Measurements from ENCODE around the gene ZNF524.

The ZNF524 gene

DNA sequence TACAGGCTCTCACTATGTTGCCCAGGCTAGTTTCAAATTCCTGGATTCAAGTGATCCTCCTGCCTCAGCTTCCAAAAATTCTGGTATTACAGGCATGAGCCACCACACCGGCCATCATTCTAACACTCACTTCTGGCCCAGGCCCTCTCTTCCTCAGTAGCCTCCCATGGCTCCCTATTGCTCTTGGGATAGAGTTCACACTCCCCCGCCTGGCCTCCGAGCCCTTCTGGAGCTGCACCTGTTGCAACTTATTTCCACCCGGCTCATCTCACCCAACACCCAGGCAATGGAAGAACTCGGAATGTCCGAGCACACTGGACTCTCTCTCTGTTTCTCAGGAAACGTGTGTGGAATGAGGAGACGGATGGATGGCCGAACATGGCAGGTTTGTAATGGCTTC is 45.8 kb upstream of the ZNF524 start:
- no peak overlapping the region for H4K5ac ChIP-seq (ENCODE audit: low read length)
- DNase-seq, result no peak
- H3K79me1 ChIP-seq (ENCODE audit: low read length), result no peaks in the 10 kb centered on the region
- no peaks in the 10 kb centered on the region for H3K27me3 ChIP-seq (ENCODE audit: insufficient read depth, low read length, poor library complexity)
- no peaks in the 10 kb centered on the region for H3K36me3 ChIP-seq (ENCODE audit: control insufficient read depth, insufficient read depth, low read length)
- H2BK5ac ChIP-seq (ENCODE audit: low read length), result no peak overlapping the region
- H3K56ac ChIP-seq (ENCODE audit: low read length), result no peak overlapping the region
- no peak overlapping the region for H3K23ac ChIP-seq (ENCODE audit: low read length)
- H4K8ac ChIP-seq (ENCODE audit: low read depth, low read length), result no peak overlapping the region
- H2AK5ac ChIP-seq (ENCODE audit: low read length), result no peak overlapping the region
- H3K4me3 ChIP-seq (ENCODE audit: low read length), result no peak overlapping the region
- no peak overlapping the region for H3K9ac ChIP-seq (ENCODE audit: low read length)
- H2BK15ac ChIP-seq (replicated peaks; ENCODE audit: low read depth), result no peak overlapping the region
- no peak overlapping the region for H3K4me2 ChIP-seq (ENCODE audit: low read length)
- no peak overlapping the region for H2BK120ac ChIP-seq (ENCODE audit: low read depth, low read length)
- H3K18ac ChIP-seq (ENCODE audit: low read length), result no peak overlapping the region
- no peak overlapping the region for H3K4ac ChIP-seq (ENCODE audit: low read depth, low read length)
- no CpG with 5 or more reads among the region's 9 CpGs for WGBS (ENCODE audit: extremely low coverage, insufficient coverage, low lambda C conversion rate)
- no peak overlapping the region for H3K27ac ChIP-seq (ENCODE audit: low read depth, low read length)
- H3K79me2 ChIP-seq (ENCODE audit: control insufficient read depth, insufficient read depth, low read length), result no peaks in the 10 kb centered on the region
- no peaks in the 10 kb centered on the region for H3K4me1 ChIP-seq (ENCODE audit: control insufficient read depth, low read depth, low read length)

DNA sequence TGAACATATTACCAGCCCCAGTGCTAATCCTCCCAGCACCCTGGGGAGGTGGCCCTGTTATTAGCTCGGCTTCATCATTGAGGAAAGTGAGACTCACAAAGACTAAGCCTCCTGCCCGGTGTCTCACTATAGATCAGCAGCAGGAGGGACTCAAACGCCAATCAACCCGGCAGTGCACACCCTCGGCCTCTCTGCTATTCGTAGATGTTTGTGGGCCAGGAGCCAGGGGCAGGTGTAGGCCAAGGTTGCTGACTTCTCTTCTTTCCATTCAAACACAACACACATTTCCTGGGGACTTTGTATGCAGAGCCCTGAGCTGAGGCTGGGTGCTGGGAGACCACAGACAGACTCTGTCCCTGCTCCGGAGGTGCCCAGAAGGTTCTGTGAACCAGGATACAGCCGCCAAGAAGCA is 45.3 kb upstream of the ZNF524 start:
- Histone ChIP-seq H3K27me3 (ENCODE audit: insufficient read depth, low read length, poor library complexity) (no peaks in the 10 kb centered on the region), H3K18ac (ENCODE audit: low read length) (no peak overlapping the region), H3K27ac (ENCODE audit: low read depth, low read length) (no peak overlapping the region), H3K4me2 (ENCODE audit: low read length) (no peak overlapping the region), H3K4ac (ENCODE audit: low read depth, low read length) (no peak overlapping the region), H3K56ac (ENCODE audit: low read length) (no peak overlapping the region), H3K79me1 (ENCODE audit: low read length) (no peaks in the 10 kb centered on the region), H3K36me3 (ENCODE audit: control insufficient read depth, insufficient read depth, low read length) (no peaks in the 10 kb centered on the region), H2BK120ac (ENCODE audit: low read depth, low read length) (no peak overlapping the region), H3K4me3 (ENCODE audit: low read length) (no peak overlapping the region), H4K8ac (ENCODE audit: low read depth, low read length) (no peak overlapping the region), H2BK5ac (ENCODE audit: low read length) (no peak overlapping the region), H2BK15ac (replicated peaks; ENCODE audit: low read depth) (no peak overlapping the region), H4K5ac (ENCODE audit: low read length) (no peak overlapping the region), H3K79me2 (ENCODE audit: control insufficient read depth, insufficient read depth, low read length) (no peaks in the 10 kb centered on the region), H3K9ac (ENCODE audit: low read length) (no peak overlapping the region), H2AK5ac (ENCODE audit: low read length) (no peak overlapping the region), H3K4me1 (ENCODE audit: control insufficient read depth, low read depth, low read length) (no peaks in the 10 kb centered on the region), H3K23ac (ENCODE audit: low read length) (no peak overlapping the region)
- no CpG with 5 or more reads among the region's 8 CpGs for WGBS (ENCODE audit: extremely low coverage, insufficient coverage, low lambda C conversion rate)
- no peak for DNase-seq

DNA sequence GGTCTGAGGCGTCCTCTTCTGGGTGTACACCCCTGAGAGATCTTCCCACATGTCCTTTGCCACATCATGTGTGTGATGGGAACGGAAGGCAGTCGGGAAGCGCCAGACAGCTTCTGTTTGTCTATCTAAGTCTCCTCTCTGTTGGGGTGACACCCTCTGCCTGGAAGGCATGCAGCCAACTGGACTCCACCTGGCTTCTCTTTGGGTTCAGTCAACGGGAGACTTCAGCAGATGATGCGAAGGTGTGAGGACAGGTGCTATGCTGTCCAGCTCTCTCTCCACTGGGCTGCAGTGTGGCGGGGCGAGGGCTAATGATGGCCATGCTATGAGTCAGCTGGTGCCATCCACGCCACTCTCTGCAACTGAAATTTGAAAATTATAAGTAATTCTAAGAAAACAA is 40.4 kb upstream of the ZNF524 start:
- no peak overlapping the region for H3K27ac ChIP-seq (ENCODE audit: low read depth, low read length)
- no CpG with 5 or more reads among the region's 9 CpGs for whole genome bisulfite sequencing (ENCODE audit: extremely low coverage, insufficient coverage, low lambda C conversion rate)
- H2AK5ac ChIP-seq (ENCODE audit: low read length), result no peak overlapping the region
- H3K79me1 ChIP-seq (ENCODE audit: low read length), result no peaks in the 10 kb centered on the region
- no peak overlapping the region for H2BK120ac ChIP-seq (ENCODE audit: low read depth, low read length)
- H3K36me3 ChIP-seq (ENCODE audit: control insufficient read depth, insufficient read depth, low read length), result no peaks in the 10 kb centered on the region
- no peak overlapping the region for H2BK5ac ChIP-seq (ENCODE audit: low read length)
- no peak overlapping the region for H3K56ac ChIP-seq (ENCODE audit: low read length)
- no peak overlapping the region for H4K5ac ChIP-seq (ENCODE audit: low read length)
- no peak overlapping the region for H3K9ac ChIP-seq (ENCODE audit: low read length)
- H3K18ac ChIP-seq (ENCODE audit: low read length), result no peak overlapping the region
- DNase-seq, result no peak
- H4K8ac ChIP-seq (ENCODE audit: low read depth, low read length), result no peak overlapping the region
- no peaks in the 10 kb centered on the region for H3K79me2 ChIP-seq (ENCODE audit: control insufficient read depth, insufficient read depth, low read length)
- no peak overlapping the region for H2BK15ac ChIP-seq (replicated peaks; ENCODE audit: low read depth)
- no peaks in the 10 kb centered on the region for H3K27me3 ChIP-seq (ENCODE audit: insufficient read depth, low read length, poor library complexity)
- H3K23ac ChIP-seq (ENCODE audit: low read length), result no peak overlapping the region
- H3K4me2 ChIP-seq (ENCODE audit: low read length), result no peak overlapping the region
- no peak overlapping the region for H3K4me3 ChIP-seq (ENCODE audit: low read length)
- H3K4ac ChIP-seq (ENCODE audit: low read depth, low read length), result no peak overlapping the region
- H3K4me1 ChIP-seq (ENCODE audit: control insufficient read depth, low read depth, low read length), result no peaks in the 10 kb centered on the region

DNA sequence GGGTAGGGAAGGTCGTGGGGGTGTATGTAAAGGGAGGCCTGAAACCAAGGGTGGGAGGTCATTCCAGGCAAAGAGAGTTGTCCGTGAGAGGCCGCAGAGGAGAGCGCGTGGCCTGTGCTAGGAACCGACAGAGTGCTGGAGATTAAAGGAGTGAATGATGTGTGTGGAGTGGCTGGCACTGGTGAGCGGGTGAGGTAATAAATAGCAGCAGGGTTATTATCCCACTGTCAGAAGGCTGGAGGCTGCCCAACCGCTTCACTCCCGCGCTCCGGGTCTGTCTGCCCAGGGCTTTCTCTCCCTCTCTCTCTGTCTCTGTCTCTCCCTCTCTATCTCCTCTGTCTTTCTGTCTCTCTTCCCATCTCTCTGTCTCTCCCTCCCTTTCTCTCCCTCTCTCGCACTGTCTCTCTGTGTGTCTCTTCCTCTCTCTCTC is 36.8 kb upstream of the ZNF524 start:
- no CpG with 5 or more reads among the region's 12 CpGs for WGBS (ENCODE audit: extremely low coverage, insufficient coverage, low lambda C conversion rate)
- Histone ChIP-seq H3K36me3 (ENCODE audit: control insufficient read depth, insufficient read depth, low read length) (no peaks in the 10 kb centered on the region), H4K5ac (ENCODE audit: low read length) (no peak overlapping the region), H2AK5ac (ENCODE audit: low read length) (no peak overlapping the region), H3K9ac (ENCODE audit: low read length) (no peak overlapping the region), H3K4me1 (ENCODE audit: control insufficient read depth, low read depth, low read length) (no peaks in the 10 kb centered on the region), H3K23ac (ENCODE audit: low read length) (no peak overlapping the region), H3K79me2 (ENCODE audit: control insufficient read depth, insufficient read depth, low read length) (no peaks in the 10 kb centered on the region), H2BK120ac (ENCODE audit: low read depth, low read length) (no peak overlapping the region), H3K79me1 (ENCODE audit: low read length) (no peaks in the 10 kb centered on the region), H4K8ac (ENCODE audit: low read depth, low read length) (no peak overlapping the region), H3K4me3 (ENCODE audit: low read length) (no peak overlapping the region), H3K18ac (ENCODE audit: low read length) (no peak overlapping the region), H3K56ac (ENCODE audit: low read length) (no peak overlapping the region), H2BK15ac (replicated peaks; ENCODE audit: low read depth) (no peak overlapping the region), H3K27me3 (ENCODE audit: insufficient read depth, low read length, poor library complexity) (no peaks in the 10 kb centered on the region), H3K4me2 (ENCODE audit: low read length) (no peak overlapping the region), H3K4ac (ENCODE audit: low read depth, low read length) (no peak overlapping the region), H2BK5ac (ENCODE audit: low read length) (no peak overlapping the region), H3K27ac (ENCODE audit: low read depth, low read length) (no peak overlapping the region)
- no peak for DNase-seq

DNA sequence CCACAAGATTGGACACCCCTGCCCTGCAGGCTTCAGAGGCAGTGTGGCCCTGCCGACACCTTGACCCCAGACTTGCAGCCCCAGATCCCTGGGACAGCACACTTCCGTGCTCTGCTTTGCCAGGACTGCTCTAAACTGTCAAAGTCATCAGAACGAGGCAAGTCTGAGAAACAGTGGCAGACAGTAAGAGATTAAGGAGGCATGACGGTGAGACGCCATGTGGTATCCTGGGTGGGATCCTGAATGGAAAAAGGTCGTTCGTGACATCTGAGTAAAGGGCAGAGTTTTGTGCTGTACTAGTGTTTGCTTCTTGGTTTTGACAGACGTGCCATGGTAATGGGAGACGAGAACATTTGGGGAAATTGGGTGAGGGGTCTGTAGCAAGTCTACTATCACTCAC is 33.3 kb upstream of the ZNF524 start:
- Histone ChIP-seq H2BK120ac (ENCODE audit: low read depth, low read length) (no peak overlapping the region), H2AK5ac (ENCODE audit: low read length) (no peak overlapping the region), H4K5ac (ENCODE audit: low read length) (no peak overlapping the region), H3K27ac (ENCODE audit: low read depth, low read length) (no peak overlapping the region), H3K9ac (ENCODE audit: low read length) (no peak overlapping the region), H2BK15ac (replicated peaks; ENCODE audit: low read depth) (no peak overlapping the region), H3K4me3 (ENCODE audit: low read length) (no peak overlapping the region), H2BK5ac (ENCODE audit: low read length) (no peak overlapping the region), H3K56ac (ENCODE audit: low read length) (no peak overlapping the region), H3K4me2 (ENCODE audit: low read length) (no peak overlapping the region), H3K23ac (ENCODE audit: low read length) (no peak overlapping the region), H3K27me3 (ENCODE audit: insufficient read depth, low read length, poor library complexity) (no peaks in the 10 kb centered on the region), H3K36me3 (ENCODE audit: control insufficient read depth, insufficient read depth, low read length) (no peaks in the 10 kb centered on the region), H3K79me2 (ENCODE audit: control insufficient read depth, insufficient read depth, low read length) (no peaks in the 10 kb centered on the region), H3K4me1 (ENCODE audit: control insufficient read depth, low read depth, low read length) (no peaks in the 10 kb centered on the region), H4K8ac (ENCODE audit: low read depth, low read length) (no peak overlapping the region), H3K18ac (ENCODE audit: low read length) (no peak overlapping the region), H3K4ac (ENCODE audit: low read depth, low read length) (no peak overlapping the region), H3K79me1 (ENCODE audit: low read length) (no peaks in the 10 kb centered on the region)
- DNase-seq, result no peak
- no CpG with 5 or more reads among the region's 9 CpGs for WGBS (ENCODE audit: extremely low coverage, insufficient coverage, low lambda C conversion rate)

DNA sequence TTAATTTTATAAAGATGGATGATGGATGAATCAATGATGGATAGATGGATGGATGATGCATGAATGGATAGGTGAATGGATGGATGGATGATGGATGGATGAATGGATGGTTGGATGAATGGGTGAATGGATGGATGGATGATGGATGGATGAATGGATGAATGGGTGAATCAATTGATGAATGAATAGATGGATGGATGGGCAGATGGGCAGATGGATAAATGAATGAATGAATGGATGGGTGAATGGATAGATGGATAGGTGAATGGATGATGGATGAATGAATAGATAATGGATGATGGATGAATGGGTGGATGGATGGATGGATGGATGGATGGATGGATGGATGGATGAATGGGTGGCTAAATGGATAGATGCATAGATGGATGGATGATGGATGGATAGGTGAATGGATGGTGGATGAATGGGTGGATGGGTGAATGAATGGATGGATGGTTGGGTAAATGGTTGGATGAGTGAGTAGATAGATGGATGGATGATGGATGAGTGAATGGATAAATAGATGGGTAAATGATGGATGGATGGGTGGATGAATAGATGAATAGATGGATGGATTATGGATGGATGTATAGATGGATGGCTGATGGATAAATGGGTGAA is 32.3 kb upstream of the ZNF524 start:
- Histone ChIP-seq H2AK5ac (ENCODE audit: low read length) (no peak overlapping the region), H3K9ac (ENCODE audit: low read length) (no peak overlapping the region), H3K4ac (ENCODE audit: low read depth, low read length) (no peak overlapping the region), H3K79me2 (ENCODE audit: control insufficient read depth, insufficient read depth, low read length) (no peaks in the 10 kb centered on the region), H3K36me3 (ENCODE audit: control insufficient read depth, insufficient read depth, low read length) (no peaks in the 10 kb centered on the region), H3K4me3 (ENCODE audit: low read length) (no peak overlapping the region), H3K79me1 (ENCODE audit: low read length) (no peaks in the 10 kb centered on the region), H3K4me1 (ENCODE audit: control insufficient read depth, low read depth, low read length) (no peaks in the 10 kb centered on the region), H2BK120ac (ENCODE audit: low read depth, low read length) (no peak overlapping the region), H3K27me3 (ENCODE audit: insufficient read depth, low read length, poor library complexity) (no peaks in the 10 kb centered on the region), H3K18ac (ENCODE audit: low read length) (no peak overlapping the region), H4K8ac (ENCODE audit: low read depth, low read length) (no peak overlapping the region), H3K23ac (ENCODE audit: low read length) (no peak overlapping the region), H3K56ac (ENCODE audit: low read length) (no peak overlapping the region), H2BK5ac (ENCODE audit: low read length) (no peak overlapping the region), H4K5ac (ENCODE audit: low read length) (no peak overlapping the region), H3K4me2 (ENCODE audit: low read length) (no peak overlapping the region), H3K27ac (ENCODE audit: low read depth, low read length) (no peak overlapping the region), H2BK15ac (replicated peaks; ENCODE audit: low read depth) (no peak overlapping the region)
- DNase-seq, result no peak

All from mesendoderm (in vitro differentiated cells).